Measurements from ENCODE around the gene ACAA1.

The ACAA1 gene

GRCh38 chr3:38127611-38128302 lies 9.2 kb downstream of the ACAA1 start:
- no peak for TF ChIP-seq CTCF (conservative IDR thresholded peaks at IDR 0.05; ENCODE audit: low read depth, low read length)
- DNase-seq (ENCODE audit: low read depth): no peak
- H3K4me3 ChIP-seq (ENCODE audit: low read length): no peak overlapping the region

GRCh38 chr3:38126121-38126892 lies 10.6 kb downstream of the ACAA1 start:
- no peak for DNase-seq (ENCODE audit: low read depth)
- H3K4me3 ChIP-seq (ENCODE audit: low read length): no peak overlapping the region
- no peak for TF ChIP-seq CTCF (conservative IDR thresholded peaks at IDR 0.05; ENCODE audit: low read depth, low read length)

GRCh38 chr3:38125305-38126120 lies 11.4 kb downstream of the ACAA1 start:
- no peak for TF ChIP-seq CTCF (conservative IDR thresholded peaks at IDR 0.05; ENCODE audit: low read depth, low read length)
- H3K4me3 ChIP-seq (ENCODE audit: low read length): no peak overlapping the region
- DNase-seq (ENCODE audit: low read depth): no peak

- no peak for TF ChIP-seq CTCF (conservative IDR thresholded peaks at IDR 0.05; ENCODE audit: low read depth, low read length)
- no peak for DNase-seq (ENCODE audit: low read depth)
- H3K4me3 ChIP-seq (ENCODE audit: low read length): no peak overlapping the region
Measured at GRCh38 chr3:38124324-38125122, 12.4 kb downstream of the ACAA1 start.

GRCh38 chr3:38122712-38123290 lies 14.1 kb downstream of the ACAA1 start:
- H3K4me3 ChIP-seq (ENCODE audit: low read length): no peak overlapping the region
- DNase-seq (ENCODE audit: low read depth): no peak
- no peak for TF ChIP-seq CTCF (conservative IDR thresholded peaks at IDR 0.05; ENCODE audit: low read depth, low read length)

- no peak for DNase-seq (ENCODE audit: low read depth)
- no peak for TF ChIP-seq CTCF (conservative IDR thresholded peaks at IDR 0.05; ENCODE audit: low read depth, low read length)
- H3K4me3 ChIP-seq (ENCODE audit: low read length): no peak overlapping the region
Measured at GRCh38 chr3:38121832-38122461, 15.0 kb downstream of the ACAA1 start.
